ENCODE results near the gene ADCY6. TPM values are rescaled to one million over a fixed set of nuclear protein-coding genes. Genes with fewer than 3 reads are reported as not detected.

Gene ADCY6
- total RNA-seq, 2 experiments from 2014 or later = not detected

DNA sequence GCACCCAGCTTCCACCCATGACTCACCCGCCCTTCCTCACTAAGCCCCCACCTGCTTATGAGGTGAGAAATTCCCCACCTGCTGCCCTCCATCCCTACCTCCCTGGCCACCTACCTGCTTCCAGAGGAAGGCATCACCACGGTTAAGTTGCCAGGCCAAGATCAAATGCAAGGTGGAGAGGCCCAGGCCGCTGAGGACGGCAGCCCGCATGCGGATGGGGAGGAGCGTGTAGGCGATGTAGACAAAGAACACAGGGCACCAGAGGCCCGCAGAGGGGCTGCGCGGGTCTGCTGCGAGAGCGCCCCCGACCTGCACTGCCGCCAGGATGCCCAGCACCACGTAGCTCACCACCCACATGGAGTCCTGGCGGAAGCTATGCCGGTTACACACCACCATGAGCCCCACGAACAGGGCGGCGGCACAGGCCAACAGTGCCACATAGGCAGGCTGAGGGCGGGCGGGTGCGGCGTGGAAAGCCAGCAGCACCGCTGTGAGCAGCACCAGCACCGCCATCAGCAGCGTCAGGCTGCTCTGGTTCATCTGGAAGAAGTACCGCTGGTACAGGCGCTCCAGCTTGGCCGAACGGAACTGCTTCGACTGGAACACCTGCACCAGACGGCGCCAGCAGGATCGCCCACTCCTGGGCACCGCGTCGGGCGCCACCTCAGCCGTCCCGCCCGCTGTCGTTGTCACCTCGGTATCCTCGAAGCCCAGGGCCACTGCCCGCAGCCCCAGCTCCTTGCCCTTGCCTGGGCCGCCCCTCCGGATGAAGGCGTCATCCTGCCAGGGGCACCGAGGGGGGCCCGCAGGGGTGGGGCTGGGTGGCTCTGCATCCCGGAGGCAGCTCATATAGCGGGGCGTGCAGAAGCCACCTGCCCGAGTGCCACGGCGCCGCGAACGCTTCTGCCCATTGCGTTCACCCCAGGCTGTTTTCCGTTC, 6.2 kb downstream of the ADCY6 start:
- H3K4me3 ChIP-seq (ENCODE audit: low read length) = no peak overlapping the region
- Mint-ChIP-seq H3K27me3 (peaks cover 32% of the 10 kb centered on the region), H3K27ac (no peak overlapping the region), H3K36me3 (ENCODE audit: low read depth) (no peaks in the 10 kb centered on the region), H3K4me1 (ENCODE audit: low read depth) (no peaks in the 10 kb centered on the region), H3K4me3 (no peak overlapping the region), H3K9me3 (no peaks in the 10 kb centered on the region)
- no peaks in the 10 kb centered on the region for H3K36me3 ChIP-seq (ENCODE audit: insufficient read depth, low read length)
- ChIA-PET CTCF (no interaction called here), POLR2A (no interaction called here)
- TF ChIP-seq, protein P1, sequence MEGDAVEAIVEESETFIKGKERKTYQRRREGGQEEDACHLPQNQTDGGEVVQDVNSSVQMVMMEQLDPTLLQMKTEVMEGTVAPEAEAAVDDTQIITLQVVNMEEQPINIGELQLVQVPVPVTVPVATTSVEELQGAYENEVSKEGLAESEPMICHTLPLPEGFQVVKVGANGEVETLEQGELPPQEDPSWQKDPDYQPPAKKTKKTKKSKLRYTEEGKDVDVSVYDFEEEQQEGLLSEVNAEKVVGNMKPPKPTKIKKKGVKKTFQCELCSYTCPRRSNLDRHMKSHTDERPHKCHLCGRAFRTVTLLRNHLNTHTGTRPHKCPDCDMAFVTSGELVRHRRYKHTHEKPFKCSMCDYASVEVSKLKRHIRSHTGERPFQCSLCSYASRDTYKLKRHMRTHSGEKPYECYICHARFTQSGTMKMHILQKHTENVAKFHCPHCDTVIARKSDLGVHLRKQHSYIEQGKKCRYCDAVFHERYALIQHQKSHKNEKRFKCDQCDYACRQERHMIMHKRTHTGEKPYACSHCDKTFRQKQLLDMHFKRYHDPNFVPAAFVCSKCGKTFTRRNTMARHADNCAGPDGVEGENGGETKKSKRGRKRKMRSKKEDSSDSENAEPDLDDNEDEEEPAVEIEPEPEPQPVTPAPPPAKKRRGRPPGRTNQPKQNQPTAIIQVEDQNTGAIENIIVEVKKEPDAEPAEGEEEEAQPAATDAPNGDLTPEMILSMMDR (IDR thresholded peaks at IDR 0.05) = no peak
- ATAC-seq (ENCODE audit: poor library complexity) = no peak
- peaks cover 12 to 13% of the 10 kb centered on the region in 2 experiments for H3K27me3 ChIP-seq (ENCODE audit: control insufficient read depth in 1 of 2, insufficient read depth in 2 of 2, low read length in 2 of 2)
- intact Hi-C loops (cut with DNase I, micrococcal nuclease) = no loop called here
- peaks cover 0 to 3% of the 10 kb centered on the region in 2 experiments for H3K9me3 ChIP-seq (ENCODE audit: control insufficient read depth in 1 of 2, insufficient read depth in 1 of 2, low read length in 2 of 2)
- no peak overlapping the region for H3K27ac ChIP-seq (ENCODE audit: low read depth in 1 of 2, low read length in 2 of 2)
- H3K4me1 ChIP-seq (ENCODE audit: insufficient read depth, low read length) = no peaks in the 10 kb centered on the region
- DNase-seq = no peak

DNA sequence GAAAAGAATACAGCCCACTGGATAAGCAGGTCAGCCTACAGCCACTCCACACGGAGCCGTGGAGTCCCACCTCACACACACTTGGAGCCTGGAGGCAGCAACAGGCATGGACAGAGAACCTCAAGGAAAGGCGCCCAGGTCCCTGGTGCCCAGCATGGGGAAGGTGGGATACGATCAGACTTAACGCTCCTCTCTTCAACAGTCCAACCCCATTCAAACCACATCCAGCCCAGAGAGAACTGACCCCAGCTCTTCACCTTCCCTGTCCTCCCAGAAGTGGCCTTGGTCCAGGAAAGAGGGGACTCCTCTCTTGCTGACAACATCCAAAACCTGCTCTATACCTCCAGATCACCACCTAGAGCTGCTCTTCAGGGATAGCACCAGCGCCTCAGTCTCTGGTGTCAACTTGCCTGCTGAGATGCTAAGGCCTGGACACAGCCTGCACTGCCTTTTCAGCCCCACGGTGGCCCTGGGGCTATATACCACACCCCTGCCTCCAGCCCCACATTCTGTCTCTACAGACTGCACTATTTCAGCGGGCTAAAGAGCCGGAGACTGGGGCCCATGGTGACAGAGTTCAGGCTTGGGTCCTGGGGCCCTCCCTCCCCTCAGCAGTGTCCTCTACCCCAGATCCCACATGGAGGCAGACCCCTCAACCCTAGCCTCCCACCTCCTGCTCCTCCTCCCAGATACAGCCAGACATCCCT, 7.0 kb downstream of the ADCY6 start:
- ATAC-seq (ENCODE audit: poor library complexity) = no peak
- H3K27me3 Mint-ChIP-seq = peaks cover 23% of the 10 kb centered on the region
- Histone ChIP-seq H3K27ac (ENCODE audit: low read depth in 1 of 2, low read length in 2 of 2) (no peak overlapping the region), H3K4me1 (ENCODE audit: insufficient read depth, low read length) (no peaks in the 10 kb centered on the region), H3K36me3 (ENCODE audit: insufficient read depth, low read length) (no peaks in the 10 kb centered on the region), H3K27me3 (ENCODE audit: control insufficient read depth in 1 of 2, insufficient read depth in 2 of 2, low read length in 2 of 2) (peaks cover 4 to 10% of the 10 kb centered on the region in 2 experiments), H3K4me3 (ENCODE audit: low read length) (no peak overlapping the region), H3K9me3 (ENCODE audit: control insufficient read depth in 1 of 2, insufficient read depth in 1 of 2, low read length in 2 of 2) (peaks cover 0 to 6% of the 10 kb centered on the region in 2 experiments)
- intact Hi-C loops (cut with DNase I, micrococcal nuclease) = no loop called here
- no peak overlapping the region for H3K27ac Mint-ChIP-seq
- ChIA-PET CTCF (no interaction called here), POLR2A (no interaction called here)
- no peak overlapping the region for H3K4me3 Mint-ChIP-seq
- no peaks in the 10 kb centered on the region for H3K9me3 Mint-ChIP-seq
- no peak for DNase-seq
- TF ChIP-seq, protein P1 (IDR thresholded peaks at IDR 0.05) = no peak
- no peaks in the 10 kb centered on the region for H3K4me1 Mint-ChIP-seq (ENCODE audit: low read depth)
- H3K36me3 Mint-ChIP-seq (ENCODE audit: low read depth) = no peaks in the 10 kb centered on the region

DNA sequence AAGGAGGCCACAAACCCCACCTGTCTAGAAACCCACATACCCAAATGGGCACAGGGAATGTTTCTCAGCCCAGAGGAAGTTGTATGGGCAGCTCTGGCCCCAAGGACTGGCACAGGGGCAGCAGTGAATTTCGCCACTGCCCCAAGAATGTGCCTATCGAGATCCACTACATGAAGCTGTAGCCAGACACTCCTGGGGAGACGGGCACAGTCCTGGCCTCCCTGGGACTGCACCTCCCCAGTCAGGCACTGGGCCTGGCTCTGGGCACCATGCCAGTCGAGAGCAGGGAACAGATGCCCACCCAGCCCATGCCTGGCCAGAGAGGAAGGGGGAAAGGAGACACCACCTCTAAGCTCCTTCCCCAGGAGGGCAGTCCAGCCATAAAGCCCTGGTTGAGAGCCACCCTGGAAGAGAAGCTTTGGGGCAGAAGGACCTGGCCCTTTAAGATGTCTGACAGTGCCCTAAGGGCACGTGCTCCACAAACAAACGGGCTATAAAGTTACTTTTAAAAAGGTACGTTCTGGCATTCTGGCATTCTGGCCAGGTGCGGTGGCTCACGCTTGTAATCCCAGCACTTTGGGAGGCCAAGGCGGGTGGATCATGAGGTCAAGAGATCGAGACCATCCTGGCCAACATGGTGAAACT, 8.4 kb downstream of the ADCY6 start:
- Mint-ChIP-seq H3K27me3 (peaks cover 9% of the 10 kb centered on the region), H3K4me3 (no peak overlapping the region), H3K27ac (no peak overlapping the region), H3K4me1 (ENCODE audit: low read depth) (no peaks in the 10 kb centered on the region), H3K36me3 (ENCODE audit: low read depth) (no peaks in the 10 kb centered on the region), H3K9me3 (no peaks in the 10 kb centered on the region)
- POLR2A ChIA-PET = no interaction called here
- no peak overlapping the region for H3K27ac ChIP-seq (ENCODE audit: low read depth in 1 of 2, low read length in 2 of 2)
- DNase-seq (no peak), ATAC-seq (ENCODE audit: poor library complexity) (no peak)
- H3K36me3 ChIP-seq (ENCODE audit: insufficient read depth, low read length) = no peaks in the 10 kb centered on the region
- H3K4me3 ChIP-seq (ENCODE audit: low read length) = no peak overlapping the region
- H3K9me3 ChIP-seq (ENCODE audit: control insufficient read depth in 1 of 2, insufficient read depth in 1 of 2, low read length in 2 of 2) = peaks cover 0 to 8% of the 10 kb centered on the region in 2 experiments
- intact Hi-C loops (cut with DNase I, micrococcal nuclease) = no loop called here
- H3K4me1 ChIP-seq (ENCODE audit: insufficient read depth, low read length) = no peaks in the 10 kb centered on the region
- CTCF ChIA-PET = no interaction called here
- TF ChIP-seq, protein P1 (IDR thresholded peaks at IDR 0.05) = no peak
- H3K27me3 ChIP-seq (ENCODE audit: control insufficient read depth in 1 of 2, insufficient read depth in 2 of 2, low read length in 2 of 2) = peaks cover 0 to 4% of the 10 kb centered on the region in 2 experiments

Measured in CD4-positive, alpha-beta T cell (primary cell).